ENCODE measurements around the gene GTF3C4. TPM values are rescaled to one million over a fixed set of nuclear protein-coding genes. Genes with fewer than 3 reads are reported as not detected.

Gene GTF3C4
- total and polyA plus RNA-seq, 2 of the 13 experiments (the other 11 are each of a cell fraction or from before 2014, with no cell fraction given), result 2.6 to 12.9 TPM

DNA sequence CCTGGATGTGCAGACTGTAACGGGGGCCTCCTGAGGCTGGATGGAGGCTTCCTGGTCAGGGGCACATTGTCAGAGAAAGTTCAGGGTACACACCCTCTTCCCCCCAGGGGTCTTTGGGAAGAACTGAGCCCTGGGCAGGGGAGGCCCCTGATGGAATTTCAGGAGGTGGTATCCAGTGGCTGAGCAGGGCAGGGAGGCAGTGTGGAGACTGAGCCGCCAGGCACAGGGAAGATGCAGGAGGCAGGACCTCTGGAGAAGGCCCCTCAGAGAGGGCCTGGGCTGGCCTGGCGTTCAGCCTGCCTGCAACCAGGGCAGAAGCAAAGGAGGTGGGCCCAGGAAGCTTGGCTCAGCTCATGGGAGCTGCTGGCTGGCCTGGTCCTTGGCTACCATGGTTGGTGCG is 53.5 kb downstream of the GTF3C4 start (continued):
- TF ChIP-seq ZNF792 (CRISPR knock-in tag; IDR thresholded peaks at IDR 0.05) (no peak), MAFG (CRISPR knock-in tag; IDR thresholded peaks at IDR 0.05) (no peak), ZBTB7B (CRISPR knock-in tag; IDR thresholded peaks at IDR 0.05) (no peak), CENPX (CRISPR knock-in tag; IDR thresholded peaks at IDR 0.05) (no peak), ZNF816 (CRISPR knock-in tag; IDR thresholded peaks at IDR 0.05; ENCODE audit: borderline replicate concordance) (no peak), MAFK (conservative IDR thresholded peaks at IDR 0.05 in 1 of 2, IDR thresholded peaks at IDR 0.05 in 1 of 2; ENCODE audit: low read length in 2 of 2) (no peak), PAF1 (CRISPR knock-in tag; IDR thresholded peaks at IDR 0.05) (no peak), ZFYVE20 (CRISPR knock-in tag; IDR thresholded peaks at IDR 0.05; ENCODE audit: borderline replicate concordance, low read depth) (no peak), ZNF580 (CRISPR knock-in tag; IDR thresholded peaks at IDR 0.05; ENCODE audit: borderline replicate concordance, low read depth) (no peak), U2AF1 (optimal IDR thresholded peaks at IDR 0.05; ENCODE audit: low read depth, low read length) (no peak)

DNA sequence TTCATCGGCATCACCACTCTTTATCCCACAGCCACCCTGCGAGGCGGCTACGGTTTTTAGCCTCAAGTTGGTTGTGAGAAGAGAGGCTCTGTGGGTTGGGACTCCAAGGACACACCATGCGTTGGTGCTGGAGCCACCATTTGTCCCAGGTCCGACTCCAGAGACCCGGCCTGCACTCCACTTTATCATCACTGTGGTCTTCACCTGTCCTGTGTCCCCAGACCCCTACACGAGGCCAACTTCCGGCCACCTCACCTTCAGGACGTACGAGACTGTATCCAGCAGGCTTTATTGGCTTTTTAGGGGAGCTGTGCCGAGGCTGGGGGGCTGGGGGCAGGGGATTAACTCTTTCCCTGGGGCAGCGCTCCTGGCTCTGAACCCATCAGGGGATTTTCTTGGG is 55.0 kb downstream of the GTF3C4 start:
- no TSS peak for BruUV-seq (replicated peaks)
- POLR2A ChIA-PET, result no interaction called here
- no peak for TF ChIP-seq ZBTB3 (CRISPR knock-in tag; IDR thresholded peaks at IDR 0.05; ENCODE audit: borderline replicate concordance, low read depth)
- TF ChIP-seq, protein P1, sequence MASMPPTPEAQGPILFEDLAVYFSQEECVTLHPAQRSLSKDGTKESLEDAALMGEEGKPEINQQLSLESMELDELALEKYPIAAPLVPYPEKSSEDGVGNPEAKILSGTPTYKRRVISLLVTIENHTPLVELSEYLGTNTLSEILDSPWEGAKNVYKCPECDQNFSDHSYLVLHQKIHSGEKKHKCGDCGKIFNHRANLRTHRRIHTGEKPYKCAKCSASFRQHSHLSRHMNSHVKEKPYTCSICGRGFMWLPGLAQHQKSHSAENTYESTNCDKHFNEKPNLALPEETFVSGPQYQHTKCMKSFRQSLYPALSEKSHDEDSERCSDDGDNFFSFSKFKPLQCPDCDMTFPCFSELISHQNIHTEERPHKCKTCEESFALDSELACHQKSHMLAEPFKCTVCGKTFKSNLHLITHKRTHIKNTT (CRISPR knock-in tag; IDR thresholded peaks at IDR 0.05), result no peak
- no peak for TF ChIP-seq ZNF775 (CRISPR knock-in tag; IDR thresholded peaks at IDR 0.05; ENCODE audit: borderline replicate concordance)
- TF ChIP-seq KLF16 (CRISPR knock-in tag; IDR thresholded peaks at IDR 0.05), result no peak
- no peak for TF ChIP-seq SATB2 (CRISPR knock-in tag; IDR thresholded peaks at IDR 0.05)
- no peak for TF ChIP-seq REPIN1 (CRISPR knock-in tag; IDR thresholded peaks at IDR 0.05; ENCODE audit: borderline replicate concordance, low read depth)
- TF ChIP-seq RBM22 (optimal IDR thresholded peaks at IDR 0.05; ENCODE audit: low read length), result no peak
- no peak for TF ChIP-seq RXRA (CRISPR knock-in tag; IDR thresholded peaks at IDR 0.05)
- TF ChIP-seq ZNF256 (CRISPR knock-in tag; conservative IDR thresholded peaks at IDR 0.05), result no peak
- no peak for TF ChIP-seq ZSCAN20 (CRISPR knock-in tag; IDR thresholded peaks at IDR 0.05; ENCODE audit: borderline replicate concordance)
- TF ChIP-seq, protein P2, sequence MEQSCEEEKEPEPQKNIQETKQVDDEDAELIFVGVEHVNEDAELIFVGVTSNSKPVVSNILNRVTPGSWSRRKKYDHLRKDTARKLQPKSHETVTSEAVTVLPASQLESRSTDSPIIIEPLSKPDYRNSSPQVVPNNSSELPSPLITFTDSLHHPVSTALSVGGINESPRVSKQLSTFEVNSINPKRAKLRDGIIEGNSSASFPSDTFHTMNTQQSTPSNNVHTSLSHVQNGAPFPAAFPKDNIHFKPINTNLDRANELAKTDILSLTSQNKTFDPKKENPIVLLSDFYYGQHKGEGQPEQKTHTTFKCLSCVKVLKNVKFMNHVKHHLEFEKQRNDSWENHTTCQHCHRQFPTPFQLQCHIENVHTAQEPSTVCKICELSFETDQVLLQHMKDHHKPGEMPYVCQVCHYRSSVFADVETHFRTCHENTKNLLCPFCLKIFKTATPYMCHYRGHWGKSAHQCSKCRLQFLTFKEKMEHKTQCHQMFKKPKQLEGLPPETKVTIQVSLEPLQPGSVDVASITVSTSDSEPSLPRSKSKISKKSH (CRISPR knock-in tag; IDR thresholded peaks at IDR 0.05; ENCODE audit: borderline replicate concordance), result no peak
- TF ChIP-seq ZNF512 (CRISPR knock-in tag; IDR thresholded peaks at IDR 0.05), result no peak

More for the DNA sequence above, 55.0 kb downstream of the GTF3C4 start:
- no peaks in the 10 kb centered on the region for H3K4me1 ChIP-seq (ENCODE audit: insufficient read depth, low read length)
- no peak overlapping the region for H3K4me3 ChIP-seq (replicated peaks in 1 of 3; ENCODE audit: insufficient read depth in 1 of 3, low read depth in 2 of 3, low read length in 3 of 3)
- no peak for DNase-seq (ENCODE audit: low spot score)
- intact Hi-C loops (cut with micrococcal nuclease; ENCODE audit: unreplicated experiment), result no loop called here
- H3K27me3 ChIP-seq (ENCODE audit: control insufficient read depth in 1 of 2, insufficient read depth in 2 of 2, low read length in 2 of 2), result peaks cover 4 to 22% of the 10 kb centered on the region in 2 experiments
- H3K36me3 ChIP-seq (replicated peaks in 1 of 2; ENCODE audit: control insufficient read depth in 1 of 2, insufficient read depth in 2 of 2, low read length in 2 of 2), result no peaks in the 10 kb centered on the region
- no peak for ATAC-seq
- H3K9me3 ChIP-seq (ENCODE audit: low read length), result no peaks in the 10 kb centered on the region
- no peaks in the 10 kb centered on the region for H3K79me2 ChIP-seq (ENCODE audit: insufficient read depth, low read length)
- in situ Hi-C loops (cut with HindIII; ENCODE audit: extremely low pct_ligation_motif_present, low pct_unique_long_range_greater_than_20kb), result no loop called here
- no peak overlapping the region for H3K4me2 ChIP-seq (ENCODE audit: low read depth, low read length)
- H3K9ac ChIP-seq (ENCODE audit: insufficient read depth, low read depth, low read length), result no peak overlapping the region
- CTCF ChIA-PET (ENCODE audit: low intra/inter-chr PET ratio, low total read pairs), result no interaction called here
- no peaks in the 10 kb centered on the region for H4K20me1 ChIP-seq (ENCODE audit: insufficient read depth, low read length)
- WGBS (ENCODE audit: low lambda C conversion rate), result 37% methylated on average over 9 of the region's 13 CpGs
- H2AFZ ChIP-seq (ENCODE audit: low read length), result no peak overlapping the region
- no peak overlapping the region for H3K27ac ChIP-seq (ENCODE audit: extremely low read length, insufficient read depth, low read length)
- FAIRE-seq, result no peak
